Testis (tissue), 2 donors: Measurements from ENCODE around the gene DDIT3.

Experiments
- CTCF ChIP-seq, 3 experiments: fragments of 450-650 bp in 2 of 3; fragments of 200-600 bp in 1 of 3; sonication (generic) in 1 of 3; IDR thresholded peaks; one replicate each; pipeline ENCODE4 v1.5.1; 2016 to 2019; ENCODE audit warnings: antibody characterized with exemption in 3 of 3, mild to moderate bottlenecking in 2 of 3, moderate library complexity in 1 of 3
- POLR2A ChIP-seq: fragments of 450-650 bp; IDR thresholded peaks from one replicate; pipeline ENCODE4 v1.6.1; 2017; ENCODE audit warnings: antibody characterized with exemption, mild to moderate bottlenecking, moderate library complexity

- TF ChIP-seq CTCF (IDR thresholded peaks at IDR 0.05) (no peak), POLR2A (no peak)
Measured at GRCh38 chr12:57500213-57500612, 20.1 kb downstream of the DDIT3 start.
